ENCODE data around the gene VSIG10L. TPM values are rescaled to one million over a fixed set of nuclear protein-coding genes. Genes with fewer than 3 reads are reported as not detected.

Gene VSIG10L
- total RNA-seq, 1 donor from 2014 or later = 0.52 TPM

- no peaks in the 10 kb centered on the region for H3K4me1 ChIP-seq (ENCODE audit: control insufficient read depth in 3 of 3, insufficient read depth in 3 of 3, low read length in 3 of 3)
- H3K4me3 ChIP-seq (ENCODE audit: low read length in 3 of 3) = no peak overlapping the region
- peaks cover 11 to 39% (median 16%) of the 10 kb centered on the region in 3 donors for H3K27me3 ChIP-seq (ENCODE audit: control insufficient read depth in 3 of 3, insufficient read depth in 3 of 3, low read length in 3 of 3)
- H3K27ac ChIP-seq (ENCODE audit: low read depth, low read length) = no peak overlapping the region
- H3K9ac ChIP-seq (ENCODE audit: low read depth in 1 of 3, low read length in 3 of 3) = no peak overlapping the region
- peaks cover 0 to 3% (median 0%) of the 10 kb centered on the region in 3 donors for H3K9me3 ChIP-seq (ENCODE audit: control insufficient read depth in 3 of 3, low read length in 3 of 3)
- H3K36me3 ChIP-seq (ENCODE audit: control insufficient read depth in 3 of 3, insufficient read depth in 3 of 3, low read length in 3 of 3) = no peaks in the 10 kb centered on the region
Observed at GRCh38 chr19:51318687-51319648, 23.0 kb downstream of the VSIG10L start.

GRCh38 chr19:51317968-51318367 lies 24.0 kb downstream of the VSIG10L start:
- Histone ChIP-seq H3K36me3 (ENCODE audit: control insufficient read depth in 3 of 3, insufficient read depth in 3 of 3, low read length in 3 of 3) (no peaks in the 10 kb centered on the region), H3K27ac (ENCODE audit: low read depth, low read length) (no peak overlapping the region), H3K4me1 (ENCODE audit: control insufficient read depth in 3 of 3, insufficient read depth in 3 of 3, low read length in 3 of 3) (no peaks in the 10 kb centered on the region), H3K27me3 (ENCODE audit: control insufficient read depth in 3 of 3, insufficient read depth in 3 of 3, low read length in 3 of 3) (peaks cover 10 to 33% (median 12%) of the 10 kb centered on the region in 3 donors), H3K9ac (ENCODE audit: low read depth in 1 of 3, low read length in 3 of 3) (no peak overlapping the region), H3K4me3 (ENCODE audit: low read length in 3 of 3) (no peak overlapping the region), H3K9me3 (ENCODE audit: control insufficient read depth in 3 of 3, low read length in 3 of 3) (peaks cover 0 to 3% (median 0%) of the 10 kb centered on the region in 3 donors)

GRCh38 chr19:51317376-51317775 lies 24.6 kb downstream of the VSIG10L start:
- no peaks in the 10 kb centered on the region for H3K4me1 ChIP-seq (ENCODE audit: control insufficient read depth in 3 of 3, insufficient read depth in 3 of 3, low read length in 3 of 3)
- peaks cover 0 to 3% (median 0%) of the 10 kb centered on the region in 3 donors for H3K9me3 ChIP-seq (ENCODE audit: control insufficient read depth in 3 of 3, low read length in 3 of 3)
- no peak overlapping the region for H3K4me3 ChIP-seq (ENCODE audit: low read length in 3 of 3)
- no peak overlapping the region for H3K9ac ChIP-seq (ENCODE audit: low read depth in 1 of 3, low read length in 3 of 3)
- H3K36me3 ChIP-seq (ENCODE audit: control insufficient read depth in 3 of 3, insufficient read depth in 3 of 3, low read length in 3 of 3) = no peaks in the 10 kb centered on the region
- H3K27ac ChIP-seq (ENCODE audit: low read depth, low read length) = no peak overlapping the region
- peaks cover 12 to 32% (median 17%) of the 10 kb centered on the region in 3 donors for H3K27me3 ChIP-seq (ENCODE audit: control insufficient read depth in 3 of 3, insufficient read depth in 3 of 3, low read length in 3 of 3)

- peaks cover 18 to 33% (median 18%) of the 10 kb centered on the region in 3 donors for H3K27me3 ChIP-seq (ENCODE audit: control insufficient read depth in 3 of 3, insufficient read depth in 3 of 3, low read length in 3 of 3)
- H3K9ac ChIP-seq (ENCODE audit: low read depth in 1 of 3, low read length in 3 of 3) = no peak overlapping the region
- no peaks in the 10 kb centered on the region for H3K4me1 ChIP-seq (ENCODE audit: control insufficient read depth in 3 of 3, insufficient read depth in 3 of 3, low read length in 3 of 3)
Observed at GRCh38 chr19:51316688-51317087, 25.3 kb downstream of the VSIG10L start.

GRCh38 chr19:51311351-51312257 lies 30.3 kb downstream of the VSIG10L start, which contains the start of gene IGLON5:
TSS of gene IGLON5 (plus strand) at chr19:51311644. CDS start at chr19:51311848, 204 bp downstream.
- H3K36me3 ChIP-seq (ENCODE audit: control insufficient read depth in 3 of 3, insufficient read depth in 3 of 3, low read length in 3 of 3) = no peaks in the 10 kb centered on the region
- peaks cover 2 to 10% (median 3%) of the 10 kb centered on the region in 3 donors for H3K9me3 ChIP-seq (ENCODE audit: control insufficient read depth in 3 of 3, low read length in 3 of 3)
- no peak within 1 kb of the TSS for H3K27ac ChIP-seq (ENCODE audit: low read depth, low read length)
- no peak within 1 kb of the TSS for H3K9ac ChIP-seq (ENCODE audit: low read depth in 1 of 3, low read length in 3 of 3)
- H3K4me3 ChIP-seq (ENCODE audit: low read length in 3 of 3) = no peak within 1 kb of the TSS
- no peaks in the 10 kb centered on the region for H3K4me1 ChIP-seq (ENCODE audit: control insufficient read depth in 3 of 3, insufficient read depth in 3 of 3, low read length in 3 of 3)
- H3K27me3 ChIP-seq (ENCODE audit: control insufficient read depth in 3 of 3, insufficient read depth in 3 of 3, low read length in 3 of 3) = peaks cover 23 to 26% (median 25%) of the 10 kb centered on the region in 3 donors

More at GRCh38 chr19:51316688-51317087, 25.3 kb downstream of the VSIG10L start:
- H3K9me3 ChIP-seq (ENCODE audit: control insufficient read depth in 3 of 3, low read length in 3 of 3) = peaks cover 0 to 3% (median 0%) of the 10 kb centered on the region in 3 donors
- no peak overlapping the region for H3K27ac ChIP-seq (ENCODE audit: low read depth, low read length)
- H3K36me3 ChIP-seq (ENCODE audit: control insufficient read depth in 3 of 3, insufficient read depth in 3 of 3, low read length in 3 of 3) = no peaks in the 10 kb centered on the region
- H3K4me3 ChIP-seq (ENCODE audit: low read length in 3 of 3) = no peak overlapping the region

- peaks cover 8 to 10% (median 8%) of the 10 kb centered on the region in 3 donors for H3K9me3 ChIP-seq (ENCODE audit: control insufficient read depth in 3 of 3, low read length in 3 of 3)
- no peak overlapping the region for H3K27ac ChIP-seq (ENCODE audit: low read depth, low read length)
- H3K4me3 ChIP-seq (ENCODE audit: low read length in 3 of 3) = no peak overlapping the region
- H3K36me3 ChIP-seq (ENCODE audit: control insufficient read depth in 3 of 3, insufficient read depth in 3 of 3, low read length in 3 of 3) = no peaks in the 10 kb centered on the region
- H3K4me1 ChIP-seq (ENCODE audit: control insufficient read depth in 3 of 3, insufficient read depth in 3 of 3, low read length in 3 of 3) = no peaks in the 10 kb centered on the region
- peaks cover 10 to 13% (median 13%) of the 10 kb centered on the region in 3 donors for H3K27me3 ChIP-seq (ENCODE audit: control insufficient read depth in 3 of 3, insufficient read depth in 3 of 3, low read length in 3 of 3)
- no peak overlapping the region for H3K9ac ChIP-seq (ENCODE audit: low read depth in 1 of 3, low read length in 3 of 3)
Observed at GRCh38 chr19:51305479-51305878, 36.5 kb downstream of the VSIG10L start.

GRCh38 chr19:51301266-51301665 lies 40.7 kb downstream of the VSIG10L start:
- no peak overlapping the region for H3K9ac ChIP-seq (ENCODE audit: low read depth in 1 of 3, low read length in 3 of 3)
- peaks cover 0 to 4% (median 0%) of the 10 kb centered on the region in 3 donors for H3K27me3 ChIP-seq (ENCODE audit: control insufficient read depth in 3 of 3, insufficient read depth in 3 of 3, low read length in 3 of 3)
- H3K36me3 ChIP-seq (ENCODE audit: control insufficient read depth in 3 of 3, insufficient read depth in 3 of 3, low read length in 3 of 3) = no peaks in the 10 kb centered on the region
- no peak overlapping the region for H3K27ac ChIP-seq (ENCODE audit: low read depth, low read length)
- H3K9me3 ChIP-seq (ENCODE audit: control insufficient read depth in 3 of 3, low read length in 3 of 3) = peaks cover 0 to 6% (median 6%) of the 10 kb centered on the region in 3 donors
- no peaks in the 10 kb centered on the region for H3K4me1 ChIP-seq (ENCODE audit: control insufficient read depth in 3 of 3, insufficient read depth in 3 of 3, low read length in 3 of 3)
- no peak overlapping the region for H3K4me3 ChIP-seq (ENCODE audit: low read length in 3 of 3)

- Histone ChIP-seq H3K27me3 (ENCODE audit: control insufficient read depth in 3 of 3, insufficient read depth in 3 of 3, low read length in 3 of 3) (peaks cover 6 to 21% (median 16%) of the 10 kb centered on the region in 3 donors), H3K9ac (ENCODE audit: low read depth in 1 of 3, low read length in 3 of 3) (no peak overlapping the region), H3K4me1 (ENCODE audit: control insufficient read depth in 3 of 3, insufficient read depth in 3 of 3, low read length in 3 of 3) (no peaks in the 10 kb centered on the region), H3K36me3 (ENCODE audit: control insufficient read depth in 3 of 3, insufficient read depth in 3 of 3, low read length in 3 of 3) (no peaks in the 10 kb centered on the region), H3K27ac (ENCODE audit: low read depth, low read length) (no peak overlapping the region), H3K9me3 (ENCODE audit: control insufficient read depth in 3 of 3, low read length in 3 of 3) (peaks cover 0 to 4% (median 3%) of the 10 kb centered on the region in 3 donors), H3K4me3 (ENCODE audit: low read length in 3 of 3) (no peak overlapping the region)
Observed at GRCh38 chr19:51297406-51297805, 44.5 kb downstream of the VSIG10L start.

GRCh38 chr19:51296336-51297093 lies 45.4 kb downstream of the VSIG10L start:
- Histone ChIP-seq H3K36me3 (ENCODE audit: control insufficient read depth in 3 of 3, insufficient read depth in 3 of 3, low read length in 3 of 3) (no peaks in the 10 kb centered on the region), H3K9me3 (ENCODE audit: control insufficient read depth in 3 of 3, low read length in 3 of 3) (peaks cover 0 to 4% (median 3%) of the 10 kb centered on the region in 3 donors), H3K9ac (ENCODE audit: low read depth in 1 of 3, low read length in 3 of 3) (no peak overlapping the region), H3K4me1 (ENCODE audit: control insufficient read depth in 3 of 3, insufficient read depth in 3 of 3, low read length in 3 of 3) (no peaks in the 10 kb centered on the region), H3K27ac (ENCODE audit: low read depth, low read length) (no peak overlapping the region), H3K27me3 (ENCODE audit: control insufficient read depth in 3 of 3, insufficient read depth in 3 of 3, low read length in 3 of 3) (peaks cover 6 to 21% (median 16%) of the 10 kb centered on the region in 3 donors), H3K4me3 (ENCODE audit: low read length in 3 of 3) (no peak overlapping the region)
